K562 (cell line): ENCODE results near the gene DMGDH.

Source experiments
- CSDE1 ChIP-seq, 2 experiments: fragments of 450-650 bp; IDR thresholded peaks; 2 replicates each; pipeline ENCODE4 v1.6.1; 2016; ENCODE audit warnings: mild to moderate bottlenecking in 1 of 2
- JUN ChIP-seq, 2 experiments: sonication (generic) in 1 of 2; formaldehyde crosslinking in 1 of 2; IDR thresholded peaks; 2 replicates each; pipeline versions ENCODE4 v1.6.1 to v1.8.0; 2012 to 2022; ENCODE audit warnings: borderline replicate concordance in 2 of 2, mild to moderate bottlenecking in 2 of 2, improper control_type of control experiment in 1 of 2, low read depth in 1 of 2, low read length in 1 of 2, missing genetic modification reagents in 1 of 2

GRCh38 chr5:79108086-79108485 is 38.6 kb upstream of the DMGDH start:
- no peak for TF ChIP-seq CSDE1 (IDR thresholded peaks at IDR 0.05)
- no peak for TF ChIP-seq JUN (IDR thresholded peaks at IDR 0.05; ENCODE audit: borderline replicate concordance, low read depth, low read length)
- TF ChIP-seq JUN (CRISPR knock-in tag; IDR thresholded peaks at IDR 0.05; ENCODE audit: borderline replicate concordance) = no peak
